ENCODE data around the gene CFAP53. TPM values are rescaled to one million over a fixed set of nuclear protein-coding genes. Genes with fewer than 3 reads are reported as not detected.

The CFAP53 gene
- total RNA-seq, 2 experiments from 2014 or later, result 0.86 TPM; not detected in 1

- ChIA-PET POLR2A (interaction anchor here (1.2 to 1.6 kb wide), 3 partner anchors 13 to 18 kb away, joined by 4 to 7 read pairs (median 5); no protein-coding TSS in a partner anchor), CTCF (ENCODE audit: unreplicated experiment) (no interaction called here)
- DNase-seq (ENCODE audit: low spot score), result no peak
- no TSS peak for BruUV-seq (replicated peaks)
- H3K9me3 ChIP-seq (ENCODE audit: low read length), result peaks cover 8% of the 10 kb centered on the region; the same call in 1 of the 2 replicates
- H4K20me1 ChIP-seq (ENCODE audit: insufficient read depth, low read length), result no peaks in the 10 kb centered on the region
- H3K4me1 ChIP-seq (ENCODE audit: insufficient read depth, low read length, poor library complexity, severe bottlenecking), result peaks cover 31% of the 10 kb centered on the region
- H3K36me3 ChIP-seq (ENCODE audit: insufficient read depth, low read length), result no peaks in the 10 kb centered on the region; the same call in 1 of the 2 replicates
- peak overlapping the region; percentile 80 for H3K27ac ChIP-seq (ENCODE audit: low read depth, low read length, poor library complexity, severe bottlenecking)
- no peaks in the 10 kb centered on the region for H3K79me2 ChIP-seq (ENCODE audit: insufficient read depth, low read depth, low read length)
- H2AFZ ChIP-seq (ENCODE audit: low read length), result peak overlapping the region; percentile 38; the same call in 1 of the 2 replicates
- intact Hi-C loops (cut with micrococcal nuclease; ENCODE audit: unreplicated experiment), result loop anchor here (2.0 kb wide), 1 partner anchor 20 kb away; the partner anchor contains the start of gene CXXC1
- H3K4me2 ChIP-seq (ENCODE audit: low read length), result peak overlapping the region; percentile 71
- no peaks in the 10 kb centered on the region for H3K9me2 ChIP-seq (ENCODE audit: insufficient read depth, low read length)
- no peak for TF ChIP-seq CTCF (conservative IDR thresholded peaks at IDR 0.05; ENCODE audit: low read length)
- TF ChIP-seq EZH2phosphoT487 (IDR thresholded peaks at IDR 0.05; ENCODE audit: borderline replicate concordance, low read depth, low read length), result no peak
- H3K4me3 ChIP-seq (ENCODE audit: low read depth, low read length, poor library complexity, severe bottlenecking), result peak overlapping the region; percentile 55
Measured at GRCh38 chr18:50306944-50307343, 40.6 kb upstream of the CFAP53 start.

- H3K9me3 ChIP-seq (ENCODE audit: low read length), result peaks cover 8% of the 10 kb centered on the region; the same call in 1 of the 2 replicates
- no TSS peak for BruUV-seq (replicated peaks)
- H3K4me3 ChIP-seq (ENCODE audit: low read depth, low read length, poor library complexity, severe bottlenecking), result no peak overlapping the region
- intact Hi-C loops (cut with micrococcal nuclease; ENCODE audit: unreplicated experiment), result no loop called here
- H3K4me2 ChIP-seq (ENCODE audit: low read length), result no peak overlapping the region
- H3K79me2 ChIP-seq (ENCODE audit: insufficient read depth, low read depth, low read length), result no peaks in the 10 kb centered on the region
- peaks cover 10% of the 10 kb centered on the region for H3K4me1 ChIP-seq (ENCODE audit: insufficient read depth, low read length, poor library complexity, severe bottlenecking)
- no peak for TF ChIP-seq CTCF (conservative IDR thresholded peaks at IDR 0.05; ENCODE audit: low read length)
- no peak for DNase-seq (ENCODE audit: low spot score)
- no peaks in the 10 kb centered on the region for H3K9me2 ChIP-seq (ENCODE audit: insufficient read depth, low read length)
- no peak overlapping the region for H2AFZ ChIP-seq (ENCODE audit: low read length)
- no peaks in the 10 kb centered on the region for H4K20me1 ChIP-seq (ENCODE audit: insufficient read depth, low read length)
- H3K36me3 ChIP-seq (ENCODE audit: insufficient read depth, low read length), result no peaks in the 10 kb centered on the region; the same call in 1 of the 2 replicates
- ChIA-PET POLR2A (no interaction called here), CTCF (ENCODE audit: unreplicated experiment) (no interaction called here)
- no peak overlapping the region for H3K27ac ChIP-seq (ENCODE audit: low read depth, low read length, poor library complexity, severe bottlenecking)
Measured at GRCh38 chr18:50301074-50301473, 34.8 kb upstream of the CFAP53 start.

GRCh38 chr18:50299626-50300388 is 33.5 kb upstream of the CFAP53 start:
- ChIA-PET POLR2A (no interaction called here), CTCF (ENCODE audit: unreplicated experiment) (no interaction called here)
- BruUV-seq (replicated peaks), result no TSS peak
- H3K79me2 ChIP-seq (ENCODE audit: insufficient read depth, low read depth, low read length), result no peaks in the 10 kb centered on the region
- H3K4me2 ChIP-seq (ENCODE audit: low read length), result no peak overlapping the region
- TF ChIP-seq EZH2phosphoT487 (IDR thresholded peaks at IDR 0.05; ENCODE audit: borderline replicate concordance, low read depth, low read length) (no peak), CTCF (conservative IDR thresholded peaks at IDR 0.05; ENCODE audit: low read length) (no peak)
- H2AFZ ChIP-seq (ENCODE audit: low read length), result no peak overlapping the region
- H3K27ac ChIP-seq (ENCODE audit: low read depth, low read length, poor library complexity, severe bottlenecking), result no peak overlapping the region
- no peaks in the 10 kb centered on the region for H3K9me2 ChIP-seq (ENCODE audit: insufficient read depth, low read length)
- H4K20me1 ChIP-seq (ENCODE audit: insufficient read depth, low read length), result no peaks in the 10 kb centered on the region
- H3K4me3 ChIP-seq (ENCODE audit: low read depth, low read length, poor library complexity, severe bottlenecking), result no peak overlapping the region
- no peak for DNase-seq (ENCODE audit: low spot score)
- H3K36me3 ChIP-seq (ENCODE audit: insufficient read depth, low read length), result no peaks in the 10 kb centered on the region; the same call in 1 of the 2 replicates
- H3K4me1 ChIP-seq (ENCODE audit: insufficient read depth, low read length, poor library complexity, severe bottlenecking), result peaks cover 10% of the 10 kb centered on the region
- intact Hi-C loops (cut with micrococcal nuclease; ENCODE audit: unreplicated experiment), result no loop called here
- no peaks in the 10 kb centered on the region for H3K9me3 ChIP-seq (ENCODE audit: low read length)
